D721Med (cell line): ENCODE results near the gene TMEM255B.

Experiments
- DNase-seq: peaks from one replicate; pipeline ENCODE4 v3.0.0; 2011; ENCODE audit warnings: low spot score; ENCODE audit not compliant: insufficient read length
- FAIRE-seq: peaks from 2 replicates; lab custom pipeline; 2011; peaks lifted over from hg19 to GRCh38; lab: Jason Lieb, UNC
- TF ChIP-seq, protein P1 (sequence below): IDR thresholded peaks from 2 replicates; pipeline ENCODE4 v1.5.1; 2012; ENCODE audit warnings: mild to moderate bottlenecking, control low read depth; ENCODE audit not compliant: insufficient read depth; ENCODE audit errors: missing control alignments

Gene TMEM255B

DNA sequence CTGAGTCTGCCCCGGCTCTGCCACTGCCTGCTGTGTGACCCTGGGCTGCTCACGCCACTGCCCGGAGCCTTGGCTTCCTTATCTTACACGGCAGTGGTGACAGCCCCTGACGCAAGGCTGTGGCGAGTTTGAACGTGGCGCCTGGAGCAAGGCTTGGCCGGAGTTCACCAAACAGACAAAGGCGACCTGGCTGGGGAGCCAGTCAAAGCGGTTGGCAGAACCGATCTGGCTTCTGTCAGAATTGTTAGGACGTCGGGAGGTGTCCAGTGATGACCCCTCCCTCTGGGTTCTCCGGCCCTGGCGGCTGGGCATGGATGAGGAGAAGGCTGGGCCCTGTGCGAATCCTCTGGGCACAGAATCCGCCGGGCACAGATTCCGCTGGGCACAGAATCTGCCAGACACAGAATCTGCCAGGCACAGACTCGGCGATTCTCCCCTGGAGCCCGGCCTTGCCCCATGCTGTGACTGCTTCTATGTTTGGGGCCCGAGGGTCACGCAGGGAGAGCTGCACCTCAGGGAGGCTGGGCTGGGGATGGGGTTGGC lies 11.7 kb upstream of the TMEM255B start:
- TF ChIP-seq, protein P1, sequence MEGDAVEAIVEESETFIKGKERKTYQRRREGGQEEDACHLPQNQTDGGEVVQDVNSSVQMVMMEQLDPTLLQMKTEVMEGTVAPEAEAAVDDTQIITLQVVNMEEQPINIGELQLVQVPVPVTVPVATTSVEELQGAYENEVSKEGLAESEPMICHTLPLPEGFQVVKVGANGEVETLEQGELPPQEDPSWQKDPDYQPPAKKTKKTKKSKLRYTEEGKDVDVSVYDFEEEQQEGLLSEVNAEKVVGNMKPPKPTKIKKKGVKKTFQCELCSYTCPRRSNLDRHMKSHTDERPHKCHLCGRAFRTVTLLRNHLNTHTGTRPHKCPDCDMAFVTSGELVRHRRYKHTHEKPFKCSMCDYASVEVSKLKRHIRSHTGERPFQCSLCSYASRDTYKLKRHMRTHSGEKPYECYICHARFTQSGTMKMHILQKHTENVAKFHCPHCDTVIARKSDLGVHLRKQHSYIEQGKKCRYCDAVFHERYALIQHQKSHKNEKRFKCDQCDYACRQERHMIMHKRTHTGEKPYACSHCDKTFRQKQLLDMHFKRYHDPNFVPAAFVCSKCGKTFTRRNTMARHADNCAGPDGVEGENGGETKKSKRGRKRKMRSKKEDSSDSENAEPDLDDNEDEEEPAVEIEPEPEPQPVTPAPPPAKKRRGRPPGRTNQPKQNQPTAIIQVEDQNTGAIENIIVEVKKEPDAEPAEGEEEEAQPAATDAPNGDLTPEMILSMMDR: no peak
- FAIRE-seq (no peak), DNase-seq (no peak)

DNA sequence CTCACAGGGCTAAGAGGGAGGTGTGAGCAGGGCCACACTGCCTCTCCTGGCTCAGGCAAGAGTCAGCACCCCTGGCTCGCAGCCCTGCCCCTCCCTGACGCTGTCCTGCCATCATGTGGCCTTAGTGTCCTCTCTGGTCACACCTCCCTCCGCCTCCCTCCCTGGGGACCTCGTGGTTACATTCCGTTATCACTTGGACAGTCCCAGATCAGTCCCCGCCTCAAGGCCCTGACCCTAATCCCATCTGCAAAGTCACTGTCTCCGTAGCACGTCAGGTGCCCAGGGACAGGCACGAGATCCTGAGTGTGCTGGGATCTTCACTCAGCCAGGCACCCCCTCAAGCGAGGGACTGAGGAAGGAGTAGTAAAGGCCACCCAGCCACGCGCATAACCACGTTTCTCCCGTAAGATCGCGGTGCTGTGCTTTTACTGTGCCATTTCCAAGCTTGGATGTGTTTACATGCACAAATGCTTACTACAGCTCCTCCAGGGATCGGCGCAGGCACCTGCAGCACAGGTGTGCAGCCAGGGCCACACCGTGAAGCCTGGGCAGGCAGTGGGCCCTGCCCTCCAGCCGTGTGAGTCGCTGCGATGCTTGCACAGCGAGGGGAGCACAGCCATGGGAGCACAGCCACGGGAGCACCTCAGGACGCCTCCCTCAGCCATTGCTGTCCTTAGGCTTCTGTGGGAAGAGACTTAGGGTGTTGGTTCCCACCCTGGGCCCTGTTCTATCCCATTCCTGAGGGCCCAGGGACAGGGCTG lies 10.7 kb upstream of the TMEM255B start:
- no peak for FAIRE-seq
- DNase-seq: no peak
- TF ChIP-seq, protein P1: no peak

DNA sequence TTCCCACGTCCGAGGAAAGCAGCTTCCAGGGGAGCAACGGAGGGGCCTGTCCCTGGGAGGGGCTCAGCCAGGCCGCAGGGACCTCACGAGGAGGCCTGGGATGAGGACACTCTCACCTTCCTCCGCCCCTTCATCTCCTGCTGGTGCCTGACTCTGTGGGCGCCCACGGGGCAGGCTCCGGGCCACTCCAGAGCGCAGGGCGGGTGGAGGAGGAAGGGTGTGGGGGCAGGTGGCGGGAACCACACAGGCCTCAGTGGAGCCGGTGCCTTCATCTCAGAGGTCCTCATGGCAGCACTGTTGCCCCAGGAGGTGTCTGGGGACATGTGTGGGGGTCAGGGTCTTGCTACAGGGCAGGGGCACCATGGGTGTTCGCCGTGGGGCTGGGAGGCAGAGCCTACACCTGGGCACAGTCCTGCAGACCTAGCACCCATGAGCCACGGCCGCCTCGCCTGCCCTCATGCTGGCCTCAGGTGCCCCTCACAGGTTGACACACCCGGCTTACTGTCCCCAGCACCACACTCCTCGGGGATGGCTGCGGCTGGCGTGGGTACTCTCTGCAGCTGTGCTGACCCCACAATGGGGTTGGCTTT lies 10.1 kb upstream of the TMEM255B start:
- no peak for FAIRE-seq
- TF ChIP-seq, protein P1: no peak
- no peak for DNase-seq

DNA sequence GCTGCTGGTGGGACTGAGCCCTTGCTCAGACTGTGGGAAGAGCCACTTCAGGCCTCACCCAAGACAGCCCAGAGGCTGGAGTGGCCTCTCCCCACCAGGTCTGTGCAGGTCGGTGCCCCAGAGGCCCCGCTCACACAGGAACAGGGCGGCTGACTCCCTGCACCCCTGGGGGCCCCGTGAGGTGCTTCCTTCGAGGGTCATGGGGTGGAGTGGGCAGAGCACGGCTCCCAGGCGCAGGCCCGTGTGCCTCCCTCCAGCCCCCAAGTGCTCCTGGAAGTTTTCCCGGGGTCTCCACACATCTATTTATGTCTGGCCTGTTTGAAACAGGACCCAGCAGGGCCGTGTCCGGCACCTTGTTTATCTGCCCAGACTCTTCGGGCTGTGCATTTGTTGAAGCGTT lies 9.5 kb upstream of the TMEM255B start:
- TF ChIP-seq, protein P1: no peak
- DNase-seq (no peak), FAIRE-seq (no peak)

DNA sequence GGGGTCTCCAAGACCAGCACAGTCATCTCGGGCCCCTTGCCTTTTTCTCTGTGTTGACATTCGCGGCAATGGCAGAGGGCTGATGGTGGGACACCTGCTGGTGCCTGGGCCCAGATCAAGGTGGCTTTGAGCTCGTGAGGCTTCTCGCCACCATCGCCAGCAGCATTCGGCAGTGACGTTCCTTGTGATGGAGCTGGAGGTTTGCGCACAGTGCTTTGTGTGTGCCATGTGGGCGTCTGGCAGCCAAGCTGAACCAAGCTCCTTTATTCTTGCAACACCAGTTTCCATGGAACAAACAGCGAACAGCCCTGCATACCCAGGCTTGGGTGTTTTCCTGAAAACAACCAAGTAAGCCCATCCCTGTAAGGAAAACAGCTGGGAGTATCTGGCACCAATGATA lies 9.1 kb upstream of the TMEM255B start:
- DNase-seq: no peak
- no peak for FAIRE-seq
- TF ChIP-seq, protein P1: no peak

DNA sequence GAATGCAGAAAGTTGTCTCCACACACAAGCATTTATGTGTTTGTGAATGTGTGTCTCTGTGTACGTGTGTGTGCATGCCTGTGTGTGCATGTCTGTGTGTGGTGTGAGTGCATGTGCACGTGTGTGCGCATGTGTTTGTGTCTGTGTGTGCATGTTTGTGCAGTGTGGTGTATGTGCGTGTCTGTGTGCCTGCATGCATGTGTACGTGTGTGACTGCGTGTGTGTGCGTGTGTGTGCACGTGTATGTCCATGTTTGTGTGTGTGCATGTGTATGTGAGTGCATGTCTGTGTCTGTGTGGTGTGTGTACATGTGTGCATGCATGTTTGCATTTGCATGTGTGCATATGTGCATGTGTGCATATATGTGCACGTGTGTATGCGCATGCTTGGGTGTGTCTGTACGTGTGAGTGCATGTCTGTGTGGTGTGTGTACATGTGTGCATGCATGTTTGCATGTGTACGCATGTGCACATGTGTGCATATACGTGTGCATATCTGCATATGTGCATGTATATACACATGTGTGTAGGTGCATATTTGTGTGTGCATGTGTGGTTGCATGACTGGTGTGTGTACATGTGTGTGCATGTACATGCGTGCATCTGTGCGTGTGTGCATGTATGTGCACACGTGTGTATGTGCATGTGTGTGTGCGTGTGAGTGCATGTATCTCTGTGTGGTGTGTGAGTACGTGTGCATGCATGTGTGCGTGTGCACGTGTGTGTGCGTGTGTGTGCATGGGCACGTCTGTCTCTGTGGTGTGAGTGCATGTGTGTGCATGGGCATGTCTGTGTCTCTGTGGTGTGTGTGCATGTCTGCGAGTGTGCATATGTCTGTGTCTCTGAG lies 8.2 kb upstream of the TMEM255B start:
- TF ChIP-seq, protein P1: no peak
- DNase-seq (no peak), FAIRE-seq (no peak)
